GM23338 (cell line): ENCODE data around the gene KBTBD8. TPM values are rescaled to one million over a fixed set of nuclear protein-coding genes. Genes with fewer than 3 reads are reported as not detected.
A peak's percentile ranks its signal among the peaks of the same experiment; 100 is the strongest.

Experiments
- ATAC-seq: fragments of 200-7000 bp; cut with Tn5 transposase; 3 replicates; pipeline ENCODE4 v1.9.1; 2020
- DNase-seq: peaks from one replicate; pipeline ENCODE4 v3.0.0-alpha.2; 2015; ENCODE audit warnings: low spot score
- H2AFZ ChIP-seq: fragments of 200-600 bp; sonication (generic); 2 replicates; pipeline ENCODE4 v1.8.0; 2016; ENCODE audit warnings: antibody characterized with exemption, mild to moderate bottlenecking, moderate library complexity
- H3F3A ChIP-seq: fragments of 200-600 bp; sonication (generic); replicated peaks from 2 replicates; pipeline ENCODE4 v1.8.0; 2017; ENCODE audit warnings: antibody characterized with exemption, mixed run types, low read depth
- H3K27ac ChIP-seq: fragments of 200-600 bp; sonication (generic); 2 replicates; pipeline ENCODE4 v1.6.1; 2016; ENCODE audit warnings: low read depth
- H3K27me3 ChIP-seq: fragments of 200-600 bp; sonication (generic); 2 replicates; pipeline ENCODE4 v1.8.0; 2016; ENCODE audit warnings: mild to moderate bottlenecking, mixed run types, moderate library complexity; ENCODE audit not compliant: insufficient read depth
- H3K36me3 ChIP-seq: fragments of 200-600 bp; sonication (generic); 2 replicates; pipeline ENCODE4 v1.8.0; 2016; ENCODE audit warnings: mild to moderate bottlenecking; ENCODE audit not compliant: insufficient read depth
- H3K4me1 ChIP-seq: fragments of 200-600 bp; sonication (generic); 2 replicates; pipeline ENCODE4 v1.8.0; 2016; ENCODE audit warnings: mild to moderate bottlenecking, moderate library complexity; ENCODE audit not compliant: insufficient read depth
- H3K4me2 ChIP-seq: fragments of 200-600 bp; sonication (generic); 2 replicates; pipeline ENCODE4 v1.7.1; 2017; ENCODE audit warnings: mixed run types
- H3K4me3 ChIP-seq: fragments of 200-600 bp; sonication (generic); 2 replicates; pipeline ENCODE4 v1.6.1; 2016; ENCODE audit warnings: mixed run types
- H3K79me2 ChIP-seq: fragments of 200-600 bp; sonication (generic); replicated peaks from 2 replicates; pipeline ENCODE4 v1.8.0; 2017; ENCODE audit warnings: mild to moderate bottlenecking; ENCODE audit not compliant: insufficient read depth
- H3K9me2 ChIP-seq: fragments of 200-600 bp; sonication (generic); 2 replicates; pipeline ENCODE4 v1.8.0; 2017; ENCODE audit not compliant: insufficient read depth
- H4K20me1 ChIP-seq: fragments of 200-600 bp; sonication (generic); replicated peaks from 2 replicates; pipeline ENCODE4 v1.8.0; 2017; ENCODE audit warnings: mild to moderate bottlenecking; ENCODE audit not compliant: insufficient read depth
- H3K27ac Mint-ChIP-seq: 2 replicates; pipeline ENCODE4 v1.8.0; 2020; ENCODE audit warnings: inconsistent platforms, mild to moderate bottlenecking, moderate library complexity, mixed read lengths
- H3K27me3 Mint-ChIP-seq: 3 replicates; pipeline ENCODE4 v1.8.0; 2022; ENCODE audit warnings: low read depth, mild to moderate bottlenecking, moderate library complexity, mixed read lengths, inconsistent platforms; ENCODE audit not compliant: insufficient read depth, poor library complexity
- H3K36me3 Mint-ChIP-seq: 3 replicates; pipeline ENCODE4 v1.8.0; 2021; ENCODE audit warnings: low read depth, mild to moderate bottlenecking, inconsistent platforms, moderate library complexity, mixed read lengths
- H3K4me1 Mint-ChIP-seq: 3 replicates; pipeline ENCODE4 v1.8.0; 2020; ENCODE audit warnings: mild to moderate bottlenecking, inconsistent platforms, mixed read lengths
- H3K4me3 Mint-ChIP-seq: 3 replicates; pipeline ENCODE4 v1.8.0; 2021; ENCODE audit warnings: moderate library complexity, mild to moderate bottlenecking, inconsistent platforms, mixed read lengths
- H3K9me3 Mint-ChIP-seq: 3 replicates; pipeline ENCODE4 v1.8.0; 2020; ENCODE audit warnings: moderate library complexity, mild to moderate bottlenecking, inconsistent platforms, mixed read lengths
- CTCF ChIP-seq, 2 experiments: fragments of 200-600 bp in 1 of 2; sonication (generic) in 1 of 2; conservative IDR thresholded peaks; 2 replicates each; pipeline versions ENCODE4 v1.5.1 to v1.6.1; 2016 to 2017; ENCODE audit warnings: antibody characterized with exemption in 2 of 2, low read depth in 2 of 2, mild to moderate bottlenecking in 2 of 2, moderate library complexity in 1 of 2
- JUNB ChIP-seq: IDR thresholded peaks from one replicate; pipeline ENCODE4 v1.6.1; 2016; ENCODE audit warnings: antibody characterized with exemption; ENCODE audit not compliant: unreplicated experiment
- STAT1 ChIP-seq: IDR thresholded peaks from one replicate; pipeline ENCODE4 v1.6.1; 2016; ENCODE audit warnings: antibody characterized with exemption; ENCODE audit not compliant: unreplicated experiment
- ZNF114 ChIP-seq: fragments of 250-450 bp; sonication (Bioruptor Pico); IDR thresholded peaks from 2 replicates; pipeline ENCODE4 v1.5.0; 2020; ENCODE audit warnings: mild to moderate bottlenecking, moderate library complexity
- ZNF331 ChIP-seq: fragments of 250-450 bp; sonication (Bioruptor Pico); IDR thresholded peaks from 2 replicates; pipeline ENCODE4 v1.5.0; 2020; ENCODE audit warnings: low read depth, mild to moderate bottlenecking, moderate library complexity
- ZNF462 ChIP-seq: fragments of 250-450 bp; sonication (Bioruptor Pico); IDR thresholded peaks from 2 replicates; pipeline ENCODE4 v1.5.0; 2020; ENCODE audit warnings: mild to moderate bottlenecking, moderate library complexity
- polyA plus RNA-seq: library from polyadenylated mRNA; unstranded; fragments of >200 nt; fragmentation: Nextera tagmentation; extraction: Ambion mirVana; gene quantifications from 2 replicates; pipeline ENCODE4 v1.2.1, GENCODE V29; 2016
- total RNA-seq: library from RNA; depleted of rRNA; stranded (reverse); fragments of >200 nt; shearing (Covaris generic); gene quantifications from 2 replicates; pipeline ENCODE4 v1.2.3, GENCODE V29; 2014

The KBTBD8 gene
- total and polyA plus RNA-seq, 2 experiments from 2014 or later, result 3.5 to 19.9 TPM

GRCh38 chr3:66983101-66983500 is 15.0 kb upstream of the KBTBD8 start:
- DNase-seq, result peak; percentile 38
- H3F3A ChIP-seq, result no peaks in the 10 kb centered on the region; the same call in 1 of the 2 replicates
- no peaks in the 10 kb centered on the region for H3K9me2 ChIP-seq
- H3K4me1 Mint-ChIP-seq, result peaks cover 25% of the 10 kb centered on the region
- H4K20me1 ChIP-seq, result no peaks in the 10 kb centered on the region
- no peaks in the 10 kb centered on the region for H3K36me3 ChIP-seq
- H3K27me3 Mint-ChIP-seq, result peaks cover 3% of the 10 kb centered on the region
- H3K79me2 ChIP-seq, result no peaks in the 10 kb centered on the region
- peaks cover 3% of the 10 kb centered on the region; the same call in 1 of the 3 replicates for H3K36me3 Mint-ChIP-seq
- no peaks in the 10 kb centered on the region; the same call in 2 of the 3 replicates for H3K9me3 Mint-ChIP-seq
- H3K4me1 ChIP-seq, result peaks cover 15% of the 10 kb centered on the region
- H3K27me3 ChIP-seq, result no peaks in the 10 kb centered on the region
- H3K4me3 ChIP-seq, result no peak overlapping the region
- H3K4me3 Mint-ChIP-seq, result no peak overlapping the region
- H3K27ac ChIP-seq, result no peak overlapping the region
- no peak overlapping the region for H3K27ac Mint-ChIP-seq
- TF ChIP-seq CTCF (conservative IDR thresholded peaks at IDR 0.05; ENCODE audit: low read depth in 2 of 2) (peak; percentile 30 to 43), ZNF331 (no peak), ZNF462 (CRISPR knock-in tag) (no peak), STAT1 (no peak), JUNB (no peak), ZNF114 (CRISPR knock-in tag) (no peak)
- H2AFZ ChIP-seq, result no peak overlapping the region
- ATAC-seq, result peak; percentile 63
- H3K4me2 ChIP-seq, result no peak overlapping the region
